Sigmoid colon (tissue), 7 donors: ENCODE data around the gene ZNG1B. TPM values are rescaled to one million over a fixed set of nuclear protein-coding genes. Genes with fewer than 3 reads are reported as not detected.
"Not testable (repeated sequence)": the region's sequence is repeated elsewhere in the genome, so short reads cannot be mapped to it uniquely, and the experiment has no call there.

Experiments used
- DNase-seq: peaks from one replicate; pipeline ENCODE4 v3.0.0-alpha.2; 2019
- H3K27ac ChIP-seq, 4 donors: fragments of 200-600 bp; sonication (generic); one replicate each; pipeline ENCODE4 v1.5.1; 2016 to 2019; ENCODE audit warnings: mild to moderate bottlenecking in 1 of 4
- H3K27me3 ChIP-seq, 3 donors: fragments of 200-600 bp; sonication (generic); one replicate each; pipeline ENCODE4 v1.5.1; 2019; ENCODE audit warnings: mild to moderate bottlenecking in 1 of 3
- H3K36me3 ChIP-seq, 4 donors: fragments of 200-600 bp; sonication (generic); one replicate each; pipeline ENCODE4 v1.5.1; 2016 to 2019
- H3K4me1 ChIP-seq, 4 donors: fragments of 200-600 bp; sonication (generic); one replicate each; pipeline ENCODE4 v1.5.1; 2017 to 2019
- H3K4me3 ChIP-seq, 4 donors: fragments of 200-600 bp; sonication (generic); one replicate each; pipeline ENCODE4 v1.5.1; 2017 to 2019; ENCODE audit warnings: mild to moderate bottlenecking in 2 of 4, moderate library complexity in 1 of 4
- H3K9me3 ChIP-seq, 4 donors: fragments of 200-600 bp in 3 of 4; sonication (generic) in 3 of 4; one replicate each; pipeline versions ENCODE4 v1.5.1 to v1.6.1; 2013 to 2019
- EP300 ChIP-seq, 4 donors: sonication (generic); formaldehyde crosslinking; IDR thresholded peaks; one replicate each; pipeline ENCODE4 v1.6.1; 2017; ENCODE audit warnings: antibody characterized with exemption in 4 of 4
- POLR2A ChIP-seq, 2 donors: fragments of 450-650 bp; IDR thresholded peaks; one replicate each; pipeline ENCODE4 v1.6.1; 2016; ENCODE audit warnings: antibody characterized with exemption in 2 of 2, mild to moderate bottlenecking in 2 of 2, moderate library complexity in 2 of 2
- POLR2AphosphoS5 ChIP-seq, 4 donors: sonication (generic); formaldehyde crosslinking; IDR thresholded peaks; one replicate each; pipeline ENCODE4 v1.6.1; 2017; ENCODE audit warnings: antibody characterized with exemption in 4 of 4
- WGBS, 2 donors: extraction: QIAGEN DNeasy Blood & Tissue Kit; methylation state at CpG; one replicate each; pipeline ENCODE4 v1.1.7; 2013; 5-methylcytosine and 5-hydroxymethylcytosine counted together
- intact Hi-C: fragments of 100-400 bp; cut with DNase I; formaldehyde crosslinking; loops from one replicate; pipeline ENCODE4 v1.15.1; 2023
- polyA plus RNA-seq, 3 donors: library from polyadenylated mRNA; stranded (reverse); fragments of 200-250 nt; gene quantifications; one replicate each; pipeline ENCODE4 v1.2.3, GENCODE V29; 2013
- total RNA-seq, 4 donors: library from RNA; depleted of rRNA; stranded (reverse); fragments of >200 nt; gene quantifications; one replicate each; pipeline ENCODE4 v1.1.0, GENCODE V29; 2016
- TF ChIP-seq, protein P1 (sequence below), 4 experiments: fragments of 450-650 bp in 3 of 4; fragments of 200-600 bp in 1 of 4; IDR thresholded peaks; one replicate each; pipeline ENCODE4 v1.5.1; 2016 to 2019; ENCODE audit warnings: antibody characterized with exemption in 4 of 4, mild to moderate bottlenecking in 3 of 4, moderate library complexity in 2 of 4
- donor health status: healthy with polysubstance abuse.
- donor health status: Bipolar disorder and iron deficiency.
- donor health status: healthy.

Gene ZNG1B
- 10 to 100 TPM; 21.0 to 47.1 (median 30.7) TPM for total RNA-seq
- polyA plus RNA-seq, result 10 to 100 TPM; 20.4 to 25.0 (median 22.9) TPM

DNA sequence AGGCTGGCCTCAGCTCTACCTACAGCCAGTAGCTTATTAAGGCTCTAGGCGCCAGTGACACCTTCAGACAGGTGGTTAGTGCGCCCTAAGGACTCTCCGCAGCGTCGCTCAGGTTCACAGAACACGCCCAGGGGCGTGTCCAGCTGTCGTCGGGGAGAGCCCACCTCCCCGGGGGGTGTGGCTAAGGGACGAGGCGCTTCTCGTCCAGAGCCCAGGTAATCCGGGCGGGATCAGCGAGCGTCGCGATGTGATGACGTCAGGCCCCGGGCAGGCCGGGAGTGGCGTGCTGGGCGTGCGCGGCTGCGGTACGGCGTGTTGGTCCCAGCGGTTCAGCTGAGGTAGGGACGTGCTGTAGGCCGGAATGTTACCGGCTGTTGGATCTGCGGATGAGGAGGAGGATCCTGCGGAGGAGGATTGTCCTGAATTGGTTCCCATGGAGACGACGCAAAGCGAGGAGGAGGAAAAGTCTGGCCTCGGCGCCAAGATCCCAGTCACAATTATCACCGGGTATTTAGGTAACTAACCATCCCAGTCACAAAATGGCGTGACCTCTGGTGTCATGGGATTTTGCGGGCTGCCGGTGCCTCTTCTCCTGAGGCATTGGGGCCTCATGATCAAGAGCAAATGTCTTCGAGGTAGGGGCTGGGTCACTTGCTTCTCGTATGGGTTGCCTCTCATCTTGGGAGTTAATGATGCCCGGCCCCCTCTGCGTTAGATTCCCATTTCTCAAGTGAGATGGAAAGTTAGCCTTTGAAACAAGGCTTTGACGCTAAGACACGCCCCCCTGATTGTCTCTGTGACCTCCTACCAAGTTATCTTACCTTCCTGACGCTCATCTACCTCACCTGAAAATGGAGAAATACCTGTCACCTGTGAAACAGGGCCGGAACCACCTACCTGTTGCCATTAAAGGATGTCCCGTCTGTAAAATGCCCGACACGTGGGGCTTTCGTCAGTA, at the start of gene ZNG1B:
TSS of gene ZNG1B (plus strand) at position 184 of the 958 bp plus-strand sequence. CDS start at position 362, 178 bp downstream.
- H3K27me3 ChIP-seq, intact Hi-C loops, H3K36me3 ChIP-seq, H3K9me3 ChIP-seq, H3K4me1 ChIP-seq: not testable (repeated sequence)
- Histone ChIP-seq H3K4me3 (peak within 1 kb of the TSS; percentile 31 to 51 (median 44)), H3K27ac (peak within 1 kb of the TSS; percentile 75 to 80 (median 80))
- peak; percentile 89 for DNase-seq
- 0 to 1% methylated on average over 40 to 41 of the region's 56 CpGs for WGBS, 2 donors

DNA sequence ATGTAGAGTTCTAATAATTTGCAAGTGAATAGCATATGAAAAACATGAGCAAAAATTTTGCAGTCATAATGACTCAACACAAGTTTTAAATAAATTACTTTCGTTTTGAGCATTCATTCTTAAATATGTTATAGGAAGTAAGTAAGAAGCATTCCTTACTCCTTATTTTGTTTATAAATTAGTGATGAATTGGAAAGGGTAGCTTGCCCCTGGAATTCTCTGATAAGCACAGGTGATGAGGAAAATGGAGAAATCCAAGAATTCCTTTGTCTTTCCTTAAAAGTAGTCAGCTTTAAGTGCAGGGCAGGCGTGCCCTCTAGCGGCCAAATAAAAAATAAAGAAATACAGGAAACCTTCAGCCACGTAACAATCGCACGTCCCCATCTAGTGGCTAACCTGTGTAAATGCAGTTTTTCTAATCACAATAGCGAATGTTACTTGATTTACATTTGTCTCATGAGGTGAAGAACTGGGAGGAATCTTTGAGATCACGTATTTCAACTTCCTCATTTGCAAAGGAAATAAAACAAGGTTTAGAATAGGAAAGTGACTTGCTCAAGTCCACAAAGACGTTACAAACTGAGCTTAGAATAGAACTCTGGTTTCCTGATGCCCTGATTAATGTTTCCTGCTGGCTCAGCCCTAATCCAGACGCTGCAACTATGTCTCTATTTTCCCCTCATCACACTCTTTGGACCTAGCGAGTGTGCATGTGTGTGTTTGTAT, 47.2 kb upstream of the ZNG1B start:
- peak overlapping the region in 1 of 4 donors; percentile 37 for H3K27ac ChIP-seq
- H3K36me3 ChIP-seq, result no peaks in the 10 kb centered on the region
- H3K27me3 ChIP-seq, result no peaks in the 10 kb centered on the region
- intact Hi-C loops, result no loop called here
- TF ChIP-seq, protein P1, sequence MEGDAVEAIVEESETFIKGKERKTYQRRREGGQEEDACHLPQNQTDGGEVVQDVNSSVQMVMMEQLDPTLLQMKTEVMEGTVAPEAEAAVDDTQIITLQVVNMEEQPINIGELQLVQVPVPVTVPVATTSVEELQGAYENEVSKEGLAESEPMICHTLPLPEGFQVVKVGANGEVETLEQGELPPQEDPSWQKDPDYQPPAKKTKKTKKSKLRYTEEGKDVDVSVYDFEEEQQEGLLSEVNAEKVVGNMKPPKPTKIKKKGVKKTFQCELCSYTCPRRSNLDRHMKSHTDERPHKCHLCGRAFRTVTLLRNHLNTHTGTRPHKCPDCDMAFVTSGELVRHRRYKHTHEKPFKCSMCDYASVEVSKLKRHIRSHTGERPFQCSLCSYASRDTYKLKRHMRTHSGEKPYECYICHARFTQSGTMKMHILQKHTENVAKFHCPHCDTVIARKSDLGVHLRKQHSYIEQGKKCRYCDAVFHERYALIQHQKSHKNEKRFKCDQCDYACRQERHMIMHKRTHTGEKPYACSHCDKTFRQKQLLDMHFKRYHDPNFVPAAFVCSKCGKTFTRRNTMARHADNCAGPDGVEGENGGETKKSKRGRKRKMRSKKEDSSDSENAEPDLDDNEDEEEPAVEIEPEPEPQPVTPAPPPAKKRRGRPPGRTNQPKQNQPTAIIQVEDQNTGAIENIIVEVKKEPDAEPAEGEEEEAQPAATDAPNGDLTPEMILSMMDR (IDR thresholded peaks at IDR 0.05), result peak; percentile 13 to 72 (median 60)
- no peak for TF ChIP-seq EP300 (IDR thresholded peaks at IDR 0.05)
- no peak for TF ChIP-seq POLR2A (IDR thresholded peaks at IDR 0.05)
- no peak for TF ChIP-seq POLR2AphosphoS5 (IDR thresholded peaks at IDR 0.05)
- H3K9me3 ChIP-seq, result no peaks in the 10 kb centered on the region
- H3K4me1 ChIP-seq, result no peaks in the 10 kb centered on the region
- WGBS, 2 donors, result 10 to 17% methylated on average over 11 of the region's 11 CpGs
- DNase-seq, result no peak
- H3K4me3 ChIP-seq, result peak overlapping the region in 2 of 4 donors; percentile 0 to 22

DNA sequence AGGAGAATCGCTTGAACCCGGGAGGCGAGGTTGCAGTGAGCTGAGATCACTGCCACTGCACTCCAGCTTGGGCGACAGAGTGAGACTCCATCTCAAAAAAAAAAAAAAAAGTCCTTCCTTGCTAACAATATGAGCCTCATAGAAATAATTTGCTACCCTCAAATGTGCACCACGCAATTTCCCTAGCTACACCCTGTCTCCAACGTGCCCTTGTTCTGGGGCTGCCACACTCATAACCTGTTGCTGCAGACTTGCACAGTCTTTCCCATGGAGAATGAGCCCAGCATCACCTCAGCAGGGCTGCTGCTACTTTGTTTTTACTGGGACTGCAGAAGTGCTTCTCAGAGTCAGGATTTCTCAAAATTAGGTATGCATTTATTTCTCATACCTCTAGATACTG, 46.4 kb upstream of the ZNG1B start:
- 81 to 88% methylated on average over 6 of the region's 6 CpGs for WGBS, 2 donors
- TF ChIP-seq, protein P1 (IDR thresholded peaks at IDR 0.05), result no peak
- no peak for TF ChIP-seq EP300 (IDR thresholded peaks at IDR 0.05)
- TF ChIP-seq POLR2AphosphoS5 (IDR thresholded peaks at IDR 0.05), result no peak
- no peak for TF ChIP-seq POLR2A (IDR thresholded peaks at IDR 0.05)
- H3K36me3 ChIP-seq, result no peaks in the 10 kb centered on the region
- no peak overlapping the region for H3K27ac ChIP-seq
- no peaks in the 10 kb centered on the region for H3K4me1 ChIP-seq
- intact Hi-C loops, result no loop called here
- DNase-seq, result no peak
- H3K27me3 ChIP-seq, result no peaks in the 10 kb centered on the region
- H3K9me3 ChIP-seq, result no peaks in the 10 kb centered on the region
- H3K4me3 ChIP-seq, result no peak overlapping the region

DNA sequence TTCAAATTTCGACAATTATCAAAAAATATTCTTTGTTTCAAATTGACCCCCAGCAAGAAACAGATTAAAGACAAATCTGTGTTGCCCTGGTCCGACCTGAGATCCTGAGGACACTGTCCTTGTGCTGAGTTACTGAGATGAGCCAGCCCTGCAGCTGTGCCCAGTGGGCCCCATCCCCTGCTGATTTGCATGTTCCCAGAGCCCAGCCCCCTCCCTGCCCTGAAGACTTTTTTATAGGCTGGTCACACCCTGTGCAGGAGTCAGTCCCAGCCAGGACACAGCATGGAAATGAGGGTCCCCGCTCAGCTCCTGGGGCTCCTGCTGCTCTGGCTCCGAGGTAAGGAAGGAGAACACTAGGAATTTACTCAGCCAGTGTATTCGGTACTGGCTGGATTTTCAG, 31.4 kb upstream of the ZNG1B start:
- H3K27me3 ChIP-seq, result peaks cover 0 to 3% (median 0%) of the 10 kb centered on the region in 3 donors
- intact Hi-C loops, result no loop called here
- DNase-seq, result no peak
- TF ChIP-seq POLR2A (IDR thresholded peaks at IDR 0.05), result no peak
- TF ChIP-seq, protein P1 (IDR thresholded peaks at IDR 0.05), result no peak
- no peak for TF ChIP-seq EP300 (IDR thresholded peaks at IDR 0.05)
- no peak for TF ChIP-seq POLR2AphosphoS5 (IDR thresholded peaks at IDR 0.05)
- 57 to 64% methylated on average over 5 of the region's 5 CpGs for WGBS, 2 donors
- no peaks in the 10 kb centered on the region for H3K36me3 ChIP-seq
- no peak overlapping the region for H3K4me3 ChIP-seq
- H3K27ac ChIP-seq, result no peak overlapping the region
- no peaks in the 10 kb centered on the region for H3K9me3 ChIP-seq
- no peaks in the 10 kb centered on the region for H3K4me1 ChIP-seq
